Heart left ventricle (tissue), 16 donors: ENCODE measurements around the gene OR4D6. TPM values are rescaled to one million over a fixed set of nuclear protein-coding genes. Genes with fewer than 3 reads are reported as not detected.

ENCODE experiments used
- ATAC-seq, 4 donors: fragments of 200-7000 bp; cut with Tn5 transposase; one replicate each; pipeline ENCODE4 v1.9.1; 2020 to 2022; ENCODE audit warnings: moderate library complexity in 4 of 4, mild to moderate bottlenecking in 3 of 4, moderate number of reproducible peaks in 1 of 4
- DNase-seq, 5 donors: peaks; one replicate each; pipeline ENCODE4 v3.0.0-alpha.2; 2020
- H3K27ac ChIP-seq, 12 donors: fragments of 200-600 bp; sonication (generic) in 4 of 12; one replicate each; pipeline versions ENCODE4 v1.5.0 to v1.8.0; 2016 to 2022; ENCODE audit warnings: mild to moderate bottlenecking in 2 of 12
- H3K27me3 ChIP-seq, 9 donors: fragments of 200-600 bp; sonication (generic) in 2 of 9; one replicate each; pipeline versions ENCODE4 v1.5.1 to v1.8.0; 2016 to 2022; ENCODE audit warnings: mild to moderate bottlenecking in 3 of 9
- H3K36me3 ChIP-seq, 9 donors: fragments of 200-600 bp; sonication (generic) in 2 of 9; one replicate each; pipeline versions ENCODE4 v1.5.0 to v1.8.0; 2018 to 2022; ENCODE audit warnings: mild to moderate bottlenecking in 2 of 9
- H3K4me1 ChIP-seq, 12 donors: fragments of 200-600 bp; sonication (generic) in 4 of 12; one replicate each; pipeline versions ENCODE4 v1.5.0 to v1.8.0; 2016 to 2022; ENCODE audit warnings: mild to moderate bottlenecking in 3 of 12
- H3K4me3 ChIP-seq, 12 donors: fragments of 200-600 bp; sonication (generic) in 4 of 12; one replicate each; pipeline versions ENCODE4 v1.5.0 to v1.8.0; 2017 to 2022; ENCODE audit warnings: mild to moderate bottlenecking in 9 of 12, moderate library complexity in 4 of 12
- H3K9me3 ChIP-seq, 12 donors: fragments of 200-600 bp; sonication (generic) in 4 of 12; one replicate each; pipeline versions ENCODE4 v1.5.0 to v1.8.0; 2016 to 2022; ENCODE audit warnings: mild to moderate bottlenecking in 1 of 12
- POLR2A ChIP-seq, 2 donors: fragments of 450-650 bp; IDR thresholded peaks; one replicate each; pipeline ENCODE4 v1.6.1; 2017; ENCODE audit warnings: antibody characterized with exemption in 2 of 2, mild to moderate bottlenecking in 2 of 2, moderate library complexity in 2 of 2
- WGBS, 4 donors: extraction: QIAGEN DNeasy Blood & Tissue Kit in 2 of 4; methylation state at CpG; one replicate each; pipeline versions ENCODE4 v1.1.5 to v1.1.7; 2013 to 2018; 5-methylcytosine and 5-hydroxymethylcytosine counted together
- intact Hi-C, 10 donors: fragments of 100-400 bp; cut with DNase I; formaldehyde crosslinking; loops; one replicate each; pipeline versions ENCODE4 v1.11.1 to v1.14.2; 2022
- long read RNA-seq, 3 donors: library from polyadenylated mRNA; unstranded; transcript quantifications; one replicate each; pipeline ENCODE4 v2.0.0, GENCODE V29; 2020 to 2021
- polyA plus RNA-seq, 2 donors: library from polyadenylated mRNA; stranded (reverse); fragments of 200-250 nt; gene quantifications; one replicate each; pipeline ENCODE4 v1.2.3, GENCODE V29; 2013
- total RNA-seq, 9 donors: library from RNA; depleted of rRNA in 2 of 9; stranded (reverse); fragments of >200 nt in 2 of 9; fragmentation: NEBNext Ultra II Directional in 3 of 9; extraction: Animal tissue kit (Norgen Biotek cat#: 25700) in 3 of 9; gene quantifications; one replicate each; pipeline versions ENCODE4 v1.1.0 to v1.2.4, GENCODE V29; 2016 to 2023
- TF ChIP-seq, protein P1 (sequence below), 12 donors: fragments of 200-600 bp; sonication (generic) in 4 of 12; IDR thresholded peaks; one replicate each; pipeline versions ENCODE4 v1.5.0 to v1.8.0; 2018 to 2022; ENCODE audit warnings: antibody characterized with exemption in 12 of 12, mild to moderate bottlenecking in 5 of 12
- donor health status: ischemic (EF 13 %, LVEDD 7.1; RV severe dilation, severe dysfunction).
- donor health status: healthy with polysubstance abuse.
- donor health status: DM: no; HTN: yes; CAD: no.
- donor health status: DM: no; HTN: no; CAD: no.
- donor health status: ischemic (EF 25% LVEDD 6.9; RV normal size, moderate dysfunction).
- donor health status: ischemic (EF 25% LVEDD 5.7; RV mildly dilated, moderate dysfunction).
- donor health status: healthy.
- donor health status: DM: yes; HTN: yes; CAD: no.
- donor health status: ischemic (EF 35%, LVEDD 5.7; RV mildly dilated, moderate dysfunction).
- donor health status: nonischemic (EF 11% LVEDD 7.7; RV severe dilation, severe dysfunction).
- donor health status: DM: yes; HTN: yes; CAD: no.
- donor health status: PGD.
- donor health status: ischemic (EF 29% LVEDD 5.4; RV normal size, mild dysfunction).
- donor health status: nonischemic (EF 23%, LVEDD 6.1; RV moderate dilation, normal function).

Gene OR4D6
- total RNA-seq (not detected), polyA plus RNA-seq (not detected)
- long read RNA-seq, donor 1: 0 reads
- long read RNA-seq, donor 2: 0 reads
- long read RNA-seq, donor 3: 0 reads

DNA sequence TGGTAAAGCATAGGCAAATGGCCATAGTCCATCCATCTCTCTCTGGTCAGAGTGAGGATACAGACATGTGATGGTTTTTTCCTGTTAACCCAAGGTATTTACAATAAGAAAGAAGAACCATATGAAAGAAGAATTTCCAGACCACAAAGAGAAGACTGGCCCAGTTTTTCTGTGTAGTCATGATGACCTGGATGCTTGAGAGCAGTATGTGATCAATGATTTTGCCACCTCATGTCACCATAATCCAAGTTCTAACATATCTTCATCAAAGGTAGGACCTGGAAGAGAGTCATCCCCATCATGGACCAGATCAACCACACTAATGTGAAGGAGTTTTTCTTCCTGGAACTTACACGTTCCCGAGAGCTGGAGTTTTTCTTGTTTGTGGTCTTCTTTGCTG is at the start of gene OR4D6:
OR4D6 (plus strand) TSS at position 301 of the 400 bp plus-strand sequence; CDS start at position 301, 0 bp downstream.
- intact Hi-C loops: no loop called here

DNA sequence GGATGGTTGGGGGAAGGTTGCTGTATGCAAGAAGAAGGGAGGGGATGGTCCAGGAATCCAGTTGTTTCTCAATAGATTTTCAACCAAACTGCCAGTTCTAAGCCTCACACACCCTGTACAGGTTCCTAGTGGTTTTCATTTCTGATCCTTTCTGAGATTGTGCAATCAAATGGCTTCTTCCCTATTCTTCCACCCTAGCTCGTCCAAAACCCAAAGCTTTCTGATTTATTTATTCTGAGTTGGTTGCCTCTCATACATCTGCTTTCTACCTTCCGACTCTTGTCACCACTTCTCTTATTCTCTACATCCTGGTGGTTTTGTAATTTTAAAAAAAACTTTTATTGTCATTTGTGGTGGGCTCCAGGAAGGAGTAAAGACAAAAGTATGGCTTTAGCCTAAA is 43.1 kb upstream of the OR4D6 start:
- no peak for ATAC-seq

More for the DNA sequence above, at the start of gene OR4D6:
- DNase-seq (no peak), ATAC-seq (no peak)
- H3K4me3 ChIP-seq: no peak within 1 kb of the TSS
- no peak within 1 kb of the TSS for H3K27ac ChIP-seq
- no peaks in the 10 kb centered on the region for H3K36me3 ChIP-seq
- H3K9me3 ChIP-seq: no peaks in the 10 kb centered on the region
- H3K27me3 ChIP-seq: no peaks in the 10 kb centered on the region
- TF ChIP-seq, protein P1, sequence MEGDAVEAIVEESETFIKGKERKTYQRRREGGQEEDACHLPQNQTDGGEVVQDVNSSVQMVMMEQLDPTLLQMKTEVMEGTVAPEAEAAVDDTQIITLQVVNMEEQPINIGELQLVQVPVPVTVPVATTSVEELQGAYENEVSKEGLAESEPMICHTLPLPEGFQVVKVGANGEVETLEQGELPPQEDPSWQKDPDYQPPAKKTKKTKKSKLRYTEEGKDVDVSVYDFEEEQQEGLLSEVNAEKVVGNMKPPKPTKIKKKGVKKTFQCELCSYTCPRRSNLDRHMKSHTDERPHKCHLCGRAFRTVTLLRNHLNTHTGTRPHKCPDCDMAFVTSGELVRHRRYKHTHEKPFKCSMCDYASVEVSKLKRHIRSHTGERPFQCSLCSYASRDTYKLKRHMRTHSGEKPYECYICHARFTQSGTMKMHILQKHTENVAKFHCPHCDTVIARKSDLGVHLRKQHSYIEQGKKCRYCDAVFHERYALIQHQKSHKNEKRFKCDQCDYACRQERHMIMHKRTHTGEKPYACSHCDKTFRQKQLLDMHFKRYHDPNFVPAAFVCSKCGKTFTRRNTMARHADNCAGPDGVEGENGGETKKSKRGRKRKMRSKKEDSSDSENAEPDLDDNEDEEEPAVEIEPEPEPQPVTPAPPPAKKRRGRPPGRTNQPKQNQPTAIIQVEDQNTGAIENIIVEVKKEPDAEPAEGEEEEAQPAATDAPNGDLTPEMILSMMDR (IDR thresholded peaks at IDR 0.05): no peak
- TF ChIP-seq POLR2A (IDR thresholded peaks at IDR 0.05): no peak
- no peaks in the 10 kb centered on the region for H3K4me1 ChIP-seq
- 78 to 89% (median 83%) methylated on average over 2 of the region's 2 CpGs for WGBS, 4 donors

DNA sequence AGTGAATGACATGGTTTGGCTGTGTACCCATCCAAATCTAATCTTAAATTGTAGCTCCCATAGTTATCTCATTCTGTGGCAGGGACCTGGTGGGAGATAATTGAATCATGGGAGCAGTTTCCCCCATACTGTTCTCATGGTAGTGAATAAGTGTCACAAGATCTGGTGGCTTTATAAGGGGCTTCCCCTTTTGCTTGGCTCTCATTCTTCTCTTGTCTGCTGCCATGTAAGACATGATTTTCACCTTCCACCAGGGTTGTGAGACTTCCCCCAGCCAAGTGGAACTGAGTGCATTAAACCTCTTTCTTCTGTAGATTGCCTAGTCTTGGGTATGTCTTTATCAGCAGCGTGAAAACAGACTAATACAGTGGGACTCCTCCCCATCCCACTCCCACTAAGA is 41.6 kb upstream of the OR4D6 start:
- H3K4me1 ChIP-seq: no peaks in the 10 kb centered on the region
- no peak overlapping the region for H3K4me3 ChIP-seq
- no peaks in the 10 kb centered on the region for H3K36me3 ChIP-seq
- ATAC-seq (no peak), DNase-seq (no peak)
- H3K27me3 ChIP-seq: peaks cover 0 to 24% (median 0%) of the 10 kb centered on the region in 9 donors
- H3K27ac ChIP-seq: no peak overlapping the region
- TF ChIP-seq, protein P1 (IDR thresholded peaks at IDR 0.05): no peak
- TF ChIP-seq POLR2A (IDR thresholded peaks at IDR 0.05): no peak
- intact Hi-C loops: no loop called here
- peaks cover 0 to 10% (median 0%) of the 10 kb centered on the region in 12 donors for H3K9me3 ChIP-seq
- 63 to 79% (median 69%) methylated on average over 1 of the region's 1 CpG for WGBS, 4 donors

More for the DNA sequence above, 43.1 kb upstream of the OR4D6 start:
- WGBS, 4 donors: 53 to 72% (median 59%) methylated on average over 2 of the region's 2 CpGs
- Histone ChIP-seq H3K4me3 (no peak overlapping the region), H3K9me3 (peaks cover 0 to 19% (median 0%) of the 10 kb centered on the region in 12 donors), H3K36me3 (no peaks in the 10 kb centered on the region), H3K27me3 (peaks cover 0 to 24% (median 0%) of the 10 kb centered on the region in 9 donors), H3K4me1 (no peaks in the 10 kb centered on the region), H3K27ac (no peak overlapping the region)
- no peak for TF ChIP-seq POLR2A (IDR thresholded peaks at IDR 0.05)
- TF ChIP-seq, protein P1 (IDR thresholded peaks at IDR 0.05): no peak
- no peak for DNase-seq
- intact Hi-C loops: no loop called here

DNA sequence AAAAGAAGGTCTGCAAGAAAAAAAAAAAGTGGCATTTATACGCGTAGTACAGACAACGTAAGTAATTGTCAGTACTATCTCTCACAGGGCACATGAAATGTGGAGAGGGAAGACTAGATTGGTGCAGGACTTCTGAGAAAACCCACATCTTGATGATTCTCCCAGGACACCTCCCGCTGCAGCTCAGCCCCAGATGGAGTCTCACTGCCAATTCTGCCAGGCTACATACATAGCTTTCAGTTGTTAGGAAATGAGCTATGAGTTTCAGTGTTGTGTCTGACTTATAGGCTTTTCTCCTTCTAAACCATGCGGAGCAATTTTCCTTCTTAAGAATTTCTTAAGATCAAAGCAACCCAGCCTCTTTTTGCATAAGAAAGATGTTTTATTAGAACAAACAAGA is 40.1 kb upstream of the OR4D6 start:
- intact Hi-C loops: no loop called here
- H3K27me3 ChIP-seq: peaks cover 0 to 24% (median 0%) of the 10 kb centered on the region in 9 donors

More for the DNA sequence above, 40.1 kb upstream of the OR4D6 start:
- DNase-seq: no peak
- no peaks in the 10 kb centered on the region for H3K9me3 ChIP-seq
- no peaks in the 10 kb centered on the region for H3K4me1 ChIP-seq
- no peak overlapping the region for H3K27ac ChIP-seq
- H3K36me3 ChIP-seq: no peaks in the 10 kb centered on the region
- WGBS, 4 donors: 83 to 87% (median 85%) methylated on average over 5 of the region's 5 CpGs
- ATAC-seq: no peak
- TF ChIP-seq POLR2A (IDR thresholded peaks at IDR 0.05): no peak
- TF ChIP-seq, protein P1 (IDR thresholded peaks at IDR 0.05): no peak
- no peak overlapping the region for H3K4me3 ChIP-seq
